Raji (cell line): Measurements from ENCODE around the gene C17orf50.

Experiments used
- POLR2A ChIP-seq: IDR thresholded peaks from 2 replicates; pipeline ENCODE4 v1.6.1; 2011; ENCODE audit warnings: low read depth, low read length, control low read depth; ENCODE audit not compliant: insufficient read depth

Gene C17orf50

GRCh38 chr17:35730400-35731005, 30.2 kb upstream of the C17orf50 start:
- TF ChIP-seq POLR2A: no peak

- no peak for TF ChIP-seq POLR2A
Measured at GRCh38 chr17:35731239-35731916, 29.3 kb upstream of the C17orf50 start, which contains the start of gene RASL10B. Gene RASL10B, plus strand, starts transcription at chr17:35731639. Its CDS starts 3,546 bp downstream, at chr17:35735185.

DNA sequence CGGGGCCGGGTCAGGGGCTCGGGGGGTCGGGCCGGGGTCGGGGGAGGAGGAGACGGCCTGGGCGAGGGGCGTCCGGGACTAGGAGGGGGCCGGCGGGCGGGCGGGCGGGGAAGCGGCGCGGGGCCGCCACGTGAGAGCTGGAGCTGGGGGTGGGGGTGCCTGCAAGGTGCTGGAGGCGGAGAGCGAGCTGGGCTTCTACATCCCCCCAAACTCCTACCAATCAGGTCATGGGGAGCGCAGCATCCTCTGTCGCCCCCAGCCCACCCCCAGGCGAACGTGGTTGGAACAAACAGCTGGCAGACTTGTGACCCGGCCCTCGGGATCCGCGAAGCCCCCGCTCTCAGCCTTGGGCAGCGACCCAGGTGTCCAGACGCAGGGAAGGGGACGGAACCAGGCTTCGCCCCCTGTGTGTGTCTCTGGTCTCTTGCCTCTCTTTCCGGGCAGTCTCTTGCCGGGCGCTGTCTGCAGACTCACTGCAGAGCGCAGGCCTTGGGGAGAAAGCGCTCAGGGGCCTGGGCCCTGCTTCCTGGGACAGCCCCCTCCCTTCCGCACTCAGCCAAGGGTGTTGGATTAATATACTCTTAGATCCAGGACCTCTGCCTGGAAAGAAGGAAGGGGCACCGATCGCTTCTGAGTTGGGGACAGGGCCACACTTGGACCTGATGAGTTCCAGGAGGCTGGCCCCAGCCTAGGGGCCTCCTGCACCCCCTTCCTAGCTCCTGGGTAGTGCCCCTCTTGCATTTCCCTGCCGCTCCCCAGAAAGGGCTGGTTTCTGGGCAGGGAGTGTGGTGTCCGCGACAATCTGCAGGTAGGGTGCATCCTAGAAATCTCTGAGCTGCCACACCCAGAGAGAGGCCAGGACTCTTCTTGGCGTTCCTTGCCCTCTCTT, 28.5 kb upstream of the C17orf50 start:
- no peak for TF ChIP-seq POLR2A

GRCh38 chr17:35732806-35733136, 27.9 kb upstream of the C17orf50 start:
- no peak for TF ChIP-seq POLR2A

- no peak for TF ChIP-seq POLR2A
Measured at GRCh38 chr17:35733366-35733765, 27.3 kb upstream of the C17orf50 start.

DNA sequence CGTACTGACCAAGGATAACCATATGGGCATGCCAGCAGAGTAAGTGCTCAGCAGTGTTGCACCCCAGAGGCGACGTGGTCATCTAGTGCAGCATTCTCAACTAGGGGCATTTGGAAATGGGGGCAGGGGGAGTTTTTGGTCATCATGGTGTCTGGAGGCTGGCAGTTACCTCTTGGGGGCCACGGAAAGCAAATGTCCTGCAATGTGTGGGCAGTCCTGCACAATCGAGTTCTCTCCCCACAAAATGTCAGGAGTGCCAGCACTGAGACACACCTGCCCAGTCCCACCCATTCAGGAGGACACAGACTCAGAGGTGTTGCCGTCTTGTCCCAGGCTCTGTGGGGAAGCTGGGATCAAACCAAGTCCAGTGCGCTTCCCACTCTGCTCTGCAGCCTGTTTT, 26.3 kb upstream of the C17orf50 start:
- no peak for TF ChIP-seq POLR2A

DNA sequence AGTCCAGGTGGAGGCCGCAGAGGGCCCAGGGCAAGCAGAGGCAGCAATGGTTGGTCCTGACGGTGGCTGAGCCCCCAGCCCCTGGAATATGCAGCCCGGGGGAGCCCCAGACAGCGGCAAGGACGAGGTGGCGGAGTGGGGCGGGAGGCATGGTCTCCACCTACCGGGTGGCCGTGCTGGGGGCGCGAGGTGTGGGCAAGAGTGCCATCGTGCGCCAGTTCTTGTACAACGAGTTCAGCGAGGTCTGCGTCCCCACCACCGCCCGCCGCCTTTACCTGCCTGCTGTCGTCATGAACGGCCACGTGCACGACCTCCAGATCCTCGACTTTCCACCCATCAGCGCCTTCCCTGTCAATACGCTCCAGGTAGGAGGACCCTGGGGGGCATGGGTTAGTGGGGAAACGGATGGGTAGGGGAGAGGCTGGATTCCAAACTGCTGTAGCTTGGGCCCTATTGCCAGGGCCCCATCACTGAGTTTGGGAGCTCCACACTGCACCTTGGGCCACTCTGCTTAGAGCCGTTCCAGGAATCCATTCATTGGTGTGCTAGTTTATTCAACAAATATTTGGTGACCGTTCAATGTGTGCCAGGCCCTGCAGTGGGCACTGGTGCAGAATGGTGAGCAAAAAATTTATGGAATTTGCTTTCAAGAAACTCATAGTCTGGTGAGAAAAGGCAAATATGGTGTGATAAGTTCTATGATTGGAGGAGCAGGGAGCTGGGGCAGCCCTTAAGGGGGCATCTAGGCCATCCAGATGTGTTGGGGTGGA, 25.5 kb upstream of the C17orf50 start:
- TF ChIP-seq POLR2A: no peak

DNA sequence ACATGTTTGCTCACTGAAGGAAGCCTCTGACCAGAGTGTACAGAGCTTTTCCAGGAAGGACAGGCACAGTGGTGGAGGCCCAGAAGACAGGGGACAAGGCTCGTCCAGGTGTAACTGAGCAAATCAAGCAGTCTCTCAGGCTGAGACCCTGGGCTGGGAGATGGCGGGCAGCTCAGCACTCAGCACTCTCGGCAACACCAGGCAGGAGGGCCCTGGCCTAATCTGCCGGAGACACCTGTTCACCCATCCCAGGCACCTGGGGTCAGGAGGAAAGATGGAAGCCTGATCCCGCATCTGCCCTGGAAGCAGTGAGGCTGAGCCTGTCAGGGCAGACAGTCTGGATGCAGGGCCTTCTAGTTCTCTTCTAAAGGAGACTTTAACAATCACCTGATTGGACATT, 24.5 kb upstream of the C17orf50 start:
- TF ChIP-seq POLR2A: no peak

DNA sequence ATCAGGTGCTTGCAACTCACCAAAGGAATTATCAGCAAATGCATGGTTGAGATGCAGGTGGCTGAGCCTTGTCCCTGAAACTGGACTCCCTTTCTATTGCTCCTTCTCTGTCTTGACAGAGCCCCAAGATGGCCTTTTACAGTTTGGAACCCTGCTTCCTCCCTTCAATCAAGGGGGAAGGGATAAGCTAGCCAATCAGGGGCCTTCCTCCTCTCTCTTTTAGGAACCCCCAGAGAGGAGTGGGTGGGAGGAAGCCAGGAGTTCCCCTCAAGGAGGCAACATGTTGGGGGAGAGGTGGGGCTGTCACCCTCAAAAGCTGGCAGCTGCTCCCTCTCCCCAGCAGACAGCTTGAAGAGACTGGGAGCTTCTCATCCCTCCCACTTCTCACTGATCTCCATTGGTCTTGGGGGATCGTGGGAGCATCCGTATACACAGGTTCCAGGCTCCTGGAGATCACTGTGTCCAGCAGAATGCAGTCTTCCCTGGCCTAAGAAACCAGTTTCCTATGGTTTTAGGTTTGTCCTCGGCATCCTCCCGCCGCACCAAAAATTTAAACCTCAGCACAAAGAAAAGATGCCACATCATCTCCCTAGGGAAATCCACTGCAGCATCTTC, 22.1 kb upstream of the C17orf50 start:
- no peak for TF ChIP-seq POLR2A

DNA sequence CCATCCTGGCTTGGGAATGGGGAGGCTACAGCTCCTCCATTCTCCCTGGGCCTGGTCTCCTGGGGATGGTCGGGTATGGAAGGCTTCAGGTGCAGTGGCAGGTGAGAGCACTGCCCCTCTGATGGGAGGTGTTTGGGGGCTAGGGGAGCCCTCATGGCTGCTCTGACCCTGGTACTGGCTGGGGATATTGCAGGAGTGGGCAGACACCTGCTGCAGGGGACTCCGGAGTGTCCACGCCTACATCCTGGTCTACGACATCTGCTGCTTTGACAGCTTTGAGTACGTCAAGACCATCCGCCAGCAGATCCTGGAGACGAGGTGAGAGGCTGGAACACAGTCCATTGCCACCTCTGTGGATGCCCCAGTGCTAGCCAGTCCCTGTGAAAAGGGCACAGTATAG, 20.5 kb upstream of the C17orf50 start:
- TF ChIP-seq POLR2A: no peak

- TF ChIP-seq POLR2A: no peak
Measured at GRCh38 chr17:35740997-35741931, 19.4 kb upstream of the C17orf50 start.

DNA sequence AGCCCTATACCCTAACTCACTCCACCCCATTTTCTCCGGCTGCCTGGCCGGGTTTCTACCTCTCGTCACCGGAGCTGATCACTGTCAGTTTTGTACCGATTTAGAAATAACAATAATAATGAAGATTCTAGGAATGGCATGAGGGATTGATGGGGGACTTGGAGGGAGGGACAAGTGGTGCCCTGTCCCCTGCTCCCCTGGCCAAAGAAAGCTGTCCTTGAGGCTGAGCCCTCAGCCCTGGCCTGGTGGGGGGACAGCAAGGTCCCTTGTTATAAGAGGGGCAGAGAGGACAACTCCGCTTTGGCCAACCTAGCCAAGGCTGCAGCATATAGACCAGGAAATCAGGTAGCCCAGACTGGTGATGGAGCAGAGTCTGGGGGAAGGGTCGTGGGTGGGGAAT, 18.2 kb upstream of the C17orf50 start:
- no peak for TF ChIP-seq POLR2A

DNA sequence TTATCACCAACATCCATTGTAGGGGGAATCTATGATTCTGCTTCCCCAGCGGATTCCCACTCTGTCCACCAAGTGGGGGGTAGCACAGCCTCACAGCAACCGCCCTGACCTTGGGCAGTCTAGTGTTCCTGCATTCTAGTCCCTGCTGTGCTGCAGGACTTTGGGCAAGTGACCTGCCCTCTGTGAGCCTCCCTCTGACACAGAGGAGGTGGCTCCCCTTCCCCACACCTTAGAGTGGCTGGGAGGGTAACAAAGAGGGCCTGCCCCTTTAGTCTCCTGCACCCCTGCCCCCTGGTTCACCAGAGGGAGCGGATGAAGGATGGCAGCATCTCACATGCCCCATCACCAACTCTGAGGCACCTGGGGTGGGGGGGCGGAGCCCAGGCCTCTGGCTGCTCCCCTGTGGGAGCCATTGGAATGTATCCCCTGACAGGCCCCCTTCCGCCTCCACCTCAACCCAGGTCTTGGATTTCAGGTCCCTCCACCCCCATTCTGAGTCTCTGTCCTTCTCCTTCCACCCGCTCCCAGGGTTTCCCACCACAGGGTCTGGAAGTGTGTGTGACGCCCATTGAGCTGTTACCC, 17.7 kb upstream of the C17orf50 start:
- no peak for TF ChIP-seq POLR2A

DNA sequence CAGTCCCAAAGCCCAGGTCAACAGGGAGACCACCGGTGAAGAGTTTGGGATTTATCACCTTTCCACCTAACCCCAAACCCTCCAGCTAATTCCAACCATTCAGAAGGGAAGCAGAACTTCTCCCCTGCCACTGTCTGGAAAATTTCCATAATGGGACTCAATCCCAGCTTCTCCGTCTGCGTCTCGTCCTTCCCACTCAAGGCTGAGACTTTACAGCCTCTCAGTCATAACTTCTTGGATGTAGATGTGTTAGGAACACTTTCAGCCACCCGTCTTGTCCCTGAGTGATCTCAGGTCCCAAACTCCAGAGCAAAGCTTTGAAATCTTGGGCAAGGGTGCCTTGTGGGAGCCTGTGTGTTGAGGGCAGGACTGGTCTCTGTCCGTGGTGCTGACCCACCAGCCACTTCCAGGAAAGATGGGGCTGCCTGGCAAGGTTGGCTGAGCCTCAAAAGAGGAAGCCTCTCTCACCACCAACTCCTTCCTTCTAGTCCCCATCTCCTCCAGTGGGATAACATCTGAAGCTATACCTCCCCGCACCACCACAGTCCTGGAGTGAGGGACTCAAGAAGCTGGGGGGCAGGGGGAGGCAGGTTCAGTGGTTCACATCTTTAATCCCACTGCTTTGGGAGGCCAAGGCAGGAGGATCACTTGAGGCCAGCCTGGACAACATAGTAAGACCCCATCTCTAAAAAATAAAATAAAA, 16.9 kb upstream of the C17orf50 start:
- no peak for TF ChIP-seq POLR2A
